Epithelial cell of esophagus (primary cell): ENCODE results near the gene RFX2.
"Not testable (repeated sequence)": the region's sequence is repeated elsewhere in the genome, so short reads cannot be mapped to it uniquely, and the experiment has no call there.

ENCODE experiments used
- DNase-seq: peaks from one replicate; pipeline ENCODE4 v3.0.0; 2010; ENCODE audit warnings: low read depth
- H3K4me3 ChIP-seq: 2 replicates; pipeline ENCODE4 v1.5.1; 2011; ENCODE audit warnings: mild to moderate bottlenecking, low read length, control low read depth
- CTCF ChIP-seq: IDR thresholded peaks from 2 replicates; pipeline ENCODE4 v1.5.1; 2011; ENCODE audit warnings: low read depth, mild to moderate bottlenecking, low read length, control low read depth, inconsistent platforms; ENCODE audit not compliant: insufficient read depth; ENCODE audit errors: missing control alignments

The RFX2 gene

GRCh38 chr19:5966215-5966614, 144.1 kb downstream of the RFX2 start:
- TF ChIP-seq CTCF, result no peak
- DNase-seq, result no peak
- H3K4me3 ChIP-seq, result no peak overlapping the region

GRCh38 chr19:5964816-5965565, 145.3 kb downstream of the RFX2 start:
- no peak for DNase-seq
- TF ChIP-seq CTCF, result no peak
- H3K4me3 ChIP-seq, result no peak overlapping the region

- no peak overlapping the region for H3K4me3 ChIP-seq
- TF ChIP-seq CTCF, result no peak
- no peak for DNase-seq
These were observed 146.4 kb downstream of the RFX2 start for GRCh38 chr19:5963855-5964254.

GRCh38 chr19:5963259-5963658, 147.0 kb downstream of the RFX2 start:
- not testable (repeated sequence) for DNase-seq

GRCh38 chr19:5961969-5962945, 148.0 kb downstream of the RFX2 start:
- DNase-seq, result peak; percentile 53
- no peak overlapping the region for H3K4me3 ChIP-seq
- no peak for TF ChIP-seq CTCF

More at GRCh38 chr19:5963259-5963658, 147.0 kb downstream of the RFX2 start:
- H3K4me3 ChIP-seq, result not testable (repeated sequence)

GRCh38 chr19:5961641-5961968, 148.7 kb downstream of the RFX2 start:
- DNase-seq, H3K4me3 ChIP-seq: not testable (repeated sequence)

- TF ChIP-seq CTCF, result no peak
- DNase-seq, result no peak
- H3K4me3 ChIP-seq, result no peak overlapping the region
These were observed 150.0 kb downstream of the RFX2 start for GRCh38 chr19:5960005-5961001.
